NCI-H345 treated with DMSO at 0.1 percent for 48 hours (cell line): ENCODE measurements around the gene HUS1B.

Source experiments
- DNase-seq: peaks from one replicate; lab custom pipeline; 2025; ENCODE audit not compliant: unreplicated experiment; lab: John Stamatoyannopoulos, UW

HUS1B gene

GRCh38 chr6:624979-625378 lies 31.9 kb downstream of the HUS1B start:
- no peak for DNase-seq

DNA sequence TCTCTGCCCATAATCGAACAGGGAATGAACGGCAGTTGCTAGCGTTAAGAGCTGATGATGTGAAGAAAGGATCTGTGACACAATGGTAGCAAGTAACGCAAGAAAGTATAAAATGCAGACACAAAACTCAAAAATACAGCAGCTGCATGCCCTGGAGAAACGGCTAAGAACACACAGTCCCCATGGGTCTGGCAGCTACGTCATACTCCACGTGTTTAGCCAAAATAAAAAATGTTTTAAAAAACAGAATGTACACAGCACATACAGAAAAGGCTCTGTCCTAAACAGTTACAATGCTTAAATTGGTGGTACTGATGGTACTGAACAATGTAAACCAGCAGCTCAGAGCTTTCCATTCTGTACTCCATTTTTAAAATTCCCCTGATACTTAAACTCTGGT lies 34.4 kb downstream of the HUS1B start:
- no peak for DNase-seq

DNA sequence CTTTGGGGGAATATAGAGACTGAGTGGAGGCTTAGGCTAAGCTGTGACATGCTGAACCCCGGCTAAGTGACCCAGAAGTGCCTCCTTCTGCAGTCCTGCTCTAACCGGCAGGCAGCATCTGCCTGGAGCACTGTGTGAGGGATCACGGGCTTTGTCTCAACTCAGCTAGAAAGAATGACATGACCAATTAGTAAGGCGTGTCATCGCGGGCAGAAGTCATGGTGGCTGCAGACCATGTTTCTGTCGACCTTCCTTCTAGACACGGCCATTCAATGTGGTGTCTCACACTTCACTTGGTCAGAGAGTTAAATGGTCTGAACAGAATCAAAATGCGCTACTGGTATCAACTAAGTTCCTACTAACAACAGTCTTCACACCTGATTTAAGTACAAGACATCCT lies 35.0 kb downstream of the HUS1B start:
- DNase-seq = no peak

GRCh38 chr6:620950-621349 lies 36.0 kb downstream of the HUS1B start:
- DNase-seq = no peak

GRCh38 chr6:620166-620565 lies 36.7 kb downstream of the HUS1B start:
- no peak for DNase-seq

- no peak for DNase-seq
Observed at GRCh38 chr6:617456-618100, 39.3 kb downstream of the HUS1B start.

- no peak for DNase-seq
Observed at GRCh38 chr6:613981-614380, 42.9 kb downstream of the HUS1B start.

GRCh38 chr6:611928-612327 lies 45.0 kb downstream of the HUS1B start:
- no peak for DNase-seq

DNA sequence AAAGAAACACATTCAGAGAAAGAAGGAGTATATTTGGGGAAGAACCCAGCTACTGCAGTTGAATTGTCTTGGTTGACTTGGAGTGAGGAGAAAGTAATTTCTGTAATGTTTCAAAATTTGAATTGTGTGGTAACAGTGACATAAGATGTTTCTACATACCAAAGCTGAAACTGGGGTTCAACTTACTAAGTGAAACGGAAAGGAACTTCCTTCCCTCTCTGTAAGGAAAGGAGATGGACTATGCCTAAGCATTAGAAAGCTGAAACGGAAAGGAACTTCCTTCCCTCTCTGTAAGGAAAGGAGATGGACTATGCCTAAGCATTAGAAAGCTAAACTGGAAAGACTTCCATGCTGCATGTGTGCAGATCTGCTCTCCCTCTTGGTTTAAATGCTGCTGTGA lies 46.0 kb downstream of the HUS1B start:
- DNase-seq = no peak

DNA sequence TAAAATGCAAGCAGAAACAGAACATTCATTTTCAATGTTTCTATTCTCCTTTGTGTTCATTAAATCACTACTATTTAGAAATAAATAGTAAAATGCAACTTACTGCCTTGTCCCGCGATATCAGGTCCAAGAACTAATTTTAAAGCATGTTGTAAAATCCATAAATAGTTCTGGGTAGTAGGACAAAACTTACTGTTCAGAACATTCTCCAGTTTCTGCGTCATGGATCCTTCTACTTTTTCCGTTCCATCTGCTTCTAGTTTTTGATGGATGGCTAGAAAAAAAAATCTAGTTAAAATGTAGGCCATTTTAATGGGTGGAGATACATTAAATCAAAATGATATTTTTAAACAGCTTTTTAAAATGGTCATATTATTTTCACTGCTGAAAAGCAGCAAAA lies 47.0 kb downstream of the HUS1B start:
- no peak for DNase-seq

DNA sequence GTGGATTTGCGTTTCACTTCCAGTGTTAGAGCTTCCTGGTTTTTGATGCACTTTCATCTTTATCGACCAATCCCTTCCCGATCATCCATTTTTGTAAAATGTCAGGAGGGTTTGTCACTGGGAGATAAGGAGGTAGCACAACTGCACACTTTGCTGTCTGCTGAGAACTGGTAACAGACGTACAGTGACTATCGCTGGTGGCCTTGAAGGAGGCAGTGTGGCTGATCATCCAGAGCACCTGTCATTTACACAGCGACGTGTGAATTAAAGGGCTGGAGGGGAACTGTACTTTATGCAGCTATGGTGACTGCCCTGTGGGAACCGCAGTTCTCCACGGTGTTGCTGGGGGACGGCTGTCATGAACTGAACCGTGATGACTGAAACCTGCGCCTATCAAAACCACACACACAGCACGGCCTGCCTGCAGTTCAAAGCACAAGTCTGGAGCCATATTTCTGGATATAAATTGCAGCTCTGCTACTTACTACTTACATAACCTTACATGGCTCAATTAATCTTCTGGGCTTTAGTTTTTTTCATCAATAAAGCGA lies 50.0 kb downstream of the HUS1B start:
- no peak for DNase-seq
